ENCODE results near the gene MAPK8.

- TF ChIP-seq ZNF274 (IDR thresholded peaks at IDR 0.05; ENCODE audit: low read depth, low read length): no peak
- no peak for TF ChIP-seq YY1 (IDR thresholded peaks at IDR 0.05; ENCODE audit: insufficient read depth, insufficient read length)
Observed at GRCh38 chr10:48406204-48406603, 99.7 kb downstream of the MAPK8 start.
